Esophagus muscularis mucosa (tissue), 4 donors: ENCODE results near the gene AKAP17A.
"Not testable (repeated sequence)": the region's sequence is repeated elsewhere in the genome, so short reads cannot be mapped to it uniquely, and the experiment has no call there.

Source experiments
- CTCF ChIP-seq, 3 experiments: fragments of 200-600 bp in 2 of 3; fragments of 450-650 bp in 1 of 3; sonication (generic) in 2 of 3; IDR thresholded peaks; one replicate each; pipeline ENCODE4 v1.5.1; 2017 to 2019; ENCODE audit warnings: antibody characterized with exemption in 3 of 3, mild to moderate bottlenecking in 2 of 3, moderate library complexity in 1 of 3
- EP300 ChIP-seq: sonication (generic); formaldehyde crosslinking; IDR thresholded peaks from one replicate; pipeline ENCODE4 v1.6.1; 2017; ENCODE audit warnings: antibody characterized with exemption
- POLR2A ChIP-seq: fragments of 450-650 bp; IDR thresholded peaks from one replicate; pipeline ENCODE4 v1.6.1; 2017; ENCODE audit warnings: antibody characterized with exemption, moderate library complexity, mild to moderate bottlenecking, low read depth
- POLR2AphosphoS5 ChIP-seq, 2 donors: sonication (generic); formaldehyde crosslinking; IDR thresholded peaks; one replicate each; pipeline ENCODE4 v1.6.1; 2017; ENCODE audit warnings: antibody characterized with exemption in 2 of 2

- not testable (repeated sequence) for TF ChIP-seq CTCF (IDR thresholded peaks at IDR 0.05); POLR2A; POLR2AphosphoS5 (IDR thresholded peaks at IDR 0.05); EP300
These were observed 33.4 kb downstream of the AKAP17A start for GRCh38 chrX:1624861-1625215.
